K562 (cell line): ENCODE measurements around the gene C1orf167. TPM values are rescaled to one million over a fixed set of nuclear protein-coding genes. Genes with fewer than 3 reads are reported as not detected.

Source experiments
- BHLHE40 ChIP-seq: IDR thresholded peaks from 2 replicates; pipeline ENCODE4 v1.6.1; 2011; ENCODE audit warnings: low read length, improper control_type of control experiment
- BRCA1 ChIP-seq, 2 experiments: fragments of 450-650 bp in 1 of 2; sonication (generic) in 1 of 2; formaldehyde crosslinking in 1 of 2; IDR thresholded peaks; 2 replicates each; pipeline versions ENCODE4 v1.5.0 to v1.6.1; 2017 to 2020; ENCODE audit warnings: mild to moderate bottlenecking in 1 of 2, missing genetic modification reagents in 1 of 2
- FIP1L1 ChIP-seq: fragments of 200-400 bp; formaldehyde crosslinking; IDR thresholded peaks from 2 replicates; pipeline ENCODE4 v1.6.1; 2018; ENCODE audit warnings: mild to moderate bottlenecking, low read depth, low read length; ENCODE audit not compliant: poor library complexity, severe bottlenecking
- KHSRP ChIP-seq: fragments of 450-650 bp; IDR thresholded peaks from 2 replicates; pipeline ENCODE4 v1.6.1; 2017
- LARP7 ChIP-seq: fragments of 450-650 bp; IDR thresholded peaks from 2 replicates; pipeline ENCODE4 v1.6.1; 2016
- NCOA4 ChIP-seq: fragments of 450-650 bp; IDR thresholded peaks from 2 replicates; pipeline ENCODE4 v1.6.1; 2018; ENCODE audit warnings: mild to moderate bottlenecking; ENCODE audit not compliant: partially characterized antibody
- PHF21A ChIP-seq: fragments of 450-650 bp; IDR thresholded peaks from 2 replicates; pipeline ENCODE4 v1.6.1; 2017; ENCODE audit warnings: low read depth, borderline replicate concordance
- PPARD ChIP-seq: fragments of 250-450 bp; sonication (Bioruptor Pico); IDR thresholded peaks from 2 replicates; pipeline ENCODE4 v1.8.0; 2022; ENCODE audit warnings: inconsistent platforms, mild to moderate bottlenecking, moderate library complexity
- SAFB2 ChIP-seq: fragments of 200-400 bp; formaldehyde crosslinking; IDR thresholded peaks from 2 replicates; pipeline ENCODE4 v1.6.1; 2018; ENCODE audit warnings: borderline replicate concordance, low read length, low read depth, moderate library complexity; ENCODE audit not compliant: severe bottlenecking
- SIN3B ChIP-seq: fragments of 450-650 bp; IDR thresholded peaks from 2 replicates; pipeline ENCODE4 v1.6.1; 2017; ENCODE audit warnings: low read depth, mild to moderate bottlenecking, moderate library complexity
- TGIF2 ChIP-seq: sonication (generic); formaldehyde crosslinking; IDR thresholded peaks from 2 replicates; pipeline ENCODE4 v1.8.1; 2022; ENCODE audit warnings: mild to moderate bottlenecking, missing genetic modification reagents, moderate library complexity
- ZFP1 ChIP-seq: fragments of 450-650 bp; formaldehyde crosslinking; IDR thresholded peaks from 2 replicates; pipeline ENCODE4 v1.4.0; 2020; ENCODE audit warnings: mild to moderate bottlenecking, mixed read lengths
- ZNF175 ChIP-seq: fragments of 200-800 bp; sonication (Bioruptor generic); IDR thresholded peaks from 2 replicates; pipeline ENCODE4 v1.6.1; 2016; ENCODE audit warnings: low read depth, mild to moderate bottlenecking, missing genetic modification characterization, missing compliant biosample characterization
- ZNF507 ChIP-seq: conservative IDR thresholded peaks from 2 replicates; pipeline ENCODE4 v1.6.1; 2017; ENCODE audit warnings: missing genetic modification characterization, missing compliant biosample characterization
- ZNF707 ChIP-seq: fragments of 250-450 bp; sonication (Bioruptor Pico); conservative IDR thresholded peaks from 2 replicates; pipeline ENCODE4 v1.8.0; 2022; ENCODE audit warnings: inconsistent platforms, mild to moderate bottlenecking, moderate library complexity
- polyA plus RNA-seq, 8 experiments: library from polyadenylated mRNA; depleted of rRNA in 4 of 8; stranded (reverse) in 5 of 8; unstranded in 3 of 8; fragments of >200 nt; fragmentation: Nextera tagmentation in 2 of 8; fragmentation: Illumina TruSeq in 1 of 8; extraction: Ambion mirVana in 2 of 8; extraction: Trizol in 1 of 8; gene quantifications; 2 replicates each; pipeline versions ENCODE4 v1.2.1 to v1.2.3, GENCODE V29; 2011 to 2014; ENCODE audit warnings: inconsistent platforms in 1 of 8, missing spikeins in 1 of 8
- total RNA-seq, 7 experiments: library from RNA; depleted of rRNA in 6 of 7; stranded (reverse); fragments of >200 nt in 6 of 7; fragmentation: Illumina TruSeq in 2 of 7; extraction: Trizol in 2 of 7; gene quantifications; 2 replicates each; pipeline versions ENCODE4 v1.2.1 to v1.2.3, GENCODE V29; 2011 to 2021; ENCODE audit warnings: low replicate concordance in 1 of 7
- TF ChIP-seq, protein P1 (sequence below): fragments of 250-450 bp; sonication (Bioruptor Pico); IDR thresholded peaks from 2 replicates; pipeline ENCODE4 v1.4.0; 2020
- TF ChIP-seq, protein P2 (sequence below): fragments of 250-450 bp; sonication (Bioruptor Pico); IDR thresholded peaks from 2 replicates; pipeline ENCODE4 v1.5.0; 2020; ENCODE audit warnings: mild to moderate bottlenecking, borderline replicate concordance
- TF ChIP-seq, protein P3 (sequence below): fragments of 250-450 bp; sonication (Bioruptor Pico); IDR thresholded peaks from 2 replicates; pipeline ENCODE4 v1.5.0; 2021; ENCODE audit warnings: mild to moderate bottlenecking, borderline replicate concordance
- TF ChIP-seq, protein P4 (sequence below): IDR thresholded peaks from 3 replicates; pipeline ENCODE4 v1.6.1; 2011; ENCODE audit warnings: borderline replicate concordance, mild to moderate bottlenecking, moderate library complexity; ENCODE audit not compliant: insufficient read length; ENCODE audit errors: extremely low read depth

Gene C1orf167
- total and polyA plus RNA-seq, 9 of the 15 experiments (the other 6 are each of a cell fraction or from before 2014, with no cell fraction given): 0.22 to 0.86 (median 0.31) TPM; not detected in 2

GRCh38 chr1:11784993-11785769 is 23.2 kb downstream of the C1orf167 start (continued):
- TF ChIP-seq, protein P1, sequence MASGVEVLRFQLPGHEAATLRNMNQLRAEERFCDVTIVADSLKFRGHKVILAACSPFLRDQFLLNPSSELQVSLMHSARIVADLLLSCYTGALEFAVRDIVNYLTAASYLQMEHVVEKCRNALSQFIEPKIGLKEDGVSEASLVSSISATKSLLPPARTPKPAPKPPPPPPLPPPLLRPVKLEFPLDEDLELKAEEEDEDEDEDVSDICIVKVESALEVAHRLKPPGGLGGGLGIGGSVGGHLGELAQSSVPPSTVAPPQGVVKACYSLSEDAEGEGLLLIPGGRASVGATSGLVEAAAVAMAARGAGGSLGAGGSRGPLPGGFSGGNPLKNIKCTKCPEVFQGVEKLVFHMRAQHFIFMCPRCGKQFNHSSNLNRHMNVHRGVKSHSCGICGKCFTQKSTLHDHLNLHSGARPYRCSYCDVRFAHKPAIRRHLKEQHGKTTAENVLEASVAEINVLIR: 0 out of 2 replicates have a peak, but pooled peaks have one; percentile 15
- peak; percentile 60 for TF ChIP-seq BHLHE40
- TF ChIP-seq TGIF2 (CRISPR knock-in tag): no peak
- TF ChIP-seq FIP1L1: peak; percentile 96
- TF ChIP-seq ZNF175 (CRISPR knock-in tag): no peak
- TF ChIP-seq PPARD (CRISPR knock-in tag): no peak
- 0 out of 2 replicates have a peak, but pooled peaks have one; percentile 10 for TF ChIP-seq LARP7
- TF ChIP-seq, protein P2, sequence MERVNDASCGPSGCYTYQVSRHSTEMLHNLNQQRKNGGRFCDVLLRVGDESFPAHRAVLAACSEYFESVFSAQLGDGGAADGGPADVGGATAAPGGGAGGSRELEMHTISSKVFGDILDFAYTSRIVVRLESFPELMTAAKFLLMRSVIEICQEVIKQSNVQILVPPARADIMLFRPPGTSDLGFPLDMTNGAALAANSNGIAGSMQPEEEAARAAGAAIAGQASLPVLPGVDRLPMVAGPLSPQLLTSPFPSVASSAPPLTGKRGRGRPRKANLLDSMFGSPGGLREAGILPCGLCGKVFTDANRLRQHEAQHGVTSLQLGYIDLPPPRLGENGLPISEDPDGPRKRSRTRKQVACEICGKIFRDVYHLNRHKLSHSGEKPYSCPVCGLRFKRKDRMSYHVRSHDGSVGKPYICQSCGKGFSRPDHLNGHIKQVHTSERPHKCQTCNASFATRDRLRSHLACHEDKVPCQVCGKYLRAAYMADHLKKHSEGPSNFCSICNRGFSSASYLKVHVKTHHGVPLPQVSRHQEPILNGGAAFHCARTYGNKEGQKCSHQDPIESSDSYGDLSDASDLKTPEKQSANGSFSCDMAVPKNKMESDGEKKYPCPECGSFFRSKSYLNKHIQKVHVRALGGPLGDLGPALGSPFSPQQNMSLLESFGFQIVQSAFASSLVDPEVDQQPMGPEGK (CRISPR knock-in tag): no peak; the same call in 1 of the 2 replicates
- TF ChIP-seq ZNF707 (CRISPR knock-in tag): no peak
- TF ChIP-seq SAFB2: no peak
- TF ChIP-seq KHSRP: 0 out of 2 replicates have a peak, but pooled peaks have one; percentile 24
- TF ChIP-seq, protein P3, sequence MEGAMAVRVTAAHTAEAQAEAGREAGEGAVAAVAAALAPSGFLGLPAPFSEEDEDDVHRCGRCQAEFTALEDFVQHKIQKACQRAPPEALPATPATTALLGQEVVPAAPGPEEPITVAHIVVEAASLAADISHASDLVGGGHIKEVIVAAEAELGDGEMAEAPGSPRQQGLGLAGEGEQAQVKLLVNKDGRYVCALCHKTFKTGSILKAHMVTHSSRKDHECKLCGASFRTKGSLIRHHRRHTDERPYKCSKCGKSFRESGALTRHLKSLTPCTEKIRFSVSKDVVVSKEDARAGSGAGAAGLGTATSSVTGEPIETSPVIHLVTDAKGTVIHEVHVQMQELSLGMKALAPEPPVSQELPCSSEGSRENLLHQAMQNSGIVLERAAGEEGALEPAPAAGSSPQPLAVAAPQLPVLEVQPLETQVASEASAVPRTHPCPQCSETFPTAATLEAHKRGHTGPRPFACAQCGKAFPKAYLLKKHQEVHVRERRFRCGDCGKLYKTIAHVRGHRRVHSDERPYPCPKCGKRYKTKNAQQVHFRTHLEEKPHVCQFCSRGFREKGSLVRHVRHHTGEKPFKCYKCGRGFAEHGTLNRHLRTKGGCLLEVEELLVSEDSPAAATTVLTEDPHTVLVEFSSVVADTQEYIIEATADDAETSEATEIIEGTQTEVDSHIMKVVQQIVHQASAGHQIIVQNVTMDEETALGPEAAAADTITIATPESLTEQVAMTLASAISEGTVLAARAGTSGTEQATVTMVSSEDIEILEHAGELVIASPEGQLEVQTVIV: peak; percentile 65; the same call in 1 of the 2 replicates
- TF ChIP-seq NCOA4: no peak
- no peak; the same call in 1 of the 2 replicates for TF ChIP-seq SIN3B
- TF ChIP-seq, protein P4, sequence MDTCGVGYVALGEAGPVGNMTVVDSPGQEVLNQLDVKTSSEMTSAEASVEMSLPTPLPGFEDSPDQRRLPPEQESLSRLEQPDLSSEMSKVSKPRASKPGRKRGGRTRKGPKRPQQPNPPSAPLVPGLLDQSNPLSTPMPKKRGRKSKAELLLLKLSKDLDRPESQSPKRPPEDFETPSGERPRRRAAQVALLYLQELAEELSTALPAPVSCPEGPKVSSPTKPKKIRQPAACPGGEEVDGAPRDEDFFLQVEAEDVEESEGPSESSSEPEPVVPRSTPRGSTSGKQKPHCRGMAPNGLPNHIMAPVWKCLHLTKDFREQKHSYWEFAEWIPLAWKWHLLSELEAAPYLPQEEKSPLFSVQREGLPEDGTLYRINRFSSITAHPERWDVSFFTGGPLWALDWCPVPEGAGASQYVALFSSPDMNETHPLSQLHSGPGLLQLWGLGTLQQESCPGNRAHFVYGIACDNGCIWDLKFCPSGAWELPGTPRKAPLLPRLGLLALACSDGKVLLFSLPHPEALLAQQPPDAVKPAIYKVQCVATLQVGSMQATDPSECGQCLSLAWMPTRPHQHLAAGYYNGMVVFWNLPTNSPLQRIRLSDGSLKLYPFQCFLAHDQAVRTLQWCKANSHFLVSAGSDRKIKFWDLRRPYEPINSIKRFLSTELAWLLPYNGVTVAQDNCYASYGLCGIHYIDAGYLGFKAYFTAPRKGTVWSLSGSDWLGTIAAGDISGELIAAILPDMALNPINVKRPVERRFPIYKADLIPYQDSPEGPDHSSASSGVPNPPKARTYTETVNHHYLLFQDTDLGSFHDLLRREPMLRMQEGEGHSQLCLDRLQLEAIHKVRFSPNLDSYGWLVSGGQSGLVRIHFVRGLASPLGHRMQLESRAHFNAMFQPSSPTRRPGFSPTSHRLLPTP: no peak
- TF ChIP-seq ZFP1 (CRISPR knock-in tag): no peak
- TF ChIP-seq BRCA1 (IDR thresholded peaks at IDR 0.05): no peak
- no peak for TF ChIP-seq BRCA1 (CRISPR knock-in tag; IDR thresholded peaks at IDR 0.05)
- no peak for TF ChIP-seq ZNF507 (tag)
- TF ChIP-seq PHF21A: peak; percentile 38; the same call in 1 of the 2 replicates
